H1 (cell line): Measurements from ENCODE around the gene C6orf62. TPM values are rescaled to one million over a fixed set of nuclear protein-coding genes. Genes with fewer than 3 reads are reported as not detected.

Source experiments
- ATF3 ChIP-seq: IDR thresholded peaks from 2 replicates; pipeline ENCODE4 v1.6.1; 2011; ENCODE audit warnings: low read depth, mild to moderate bottlenecking, low read length; ENCODE audit not compliant: insufficient read depth
- BRCA1 ChIP-seq: IDR thresholded peaks from 2 replicates; pipeline ENCODE4 v1.6.1; 2012; ENCODE audit warnings: low read depth, low read length, improper control_type of control experiment
- CBX8 ChIP-seq: fragments of 300-800, 300-1000 bp; sonication (generic); IDR thresholded peaks from 2 replicates; pipeline ENCODE4 v1.7.1; 2016; ENCODE audit warnings: low read depth, low read length, borderline replicate concordance
- KDM5A ChIP-seq: fragments of 200-600 bp; IDR thresholded peaks from 2 replicates; pipeline ENCODE4 v1.7.1; 2012; ENCODE audit warnings: mild to moderate bottlenecking, low read length, inconsistent platforms, mixed read lengths
- polyA plus RNA-seq, 7 experiments: library from polyadenylated mRNA; depleted of rRNA in 3 of 7; stranded (reverse) in 5 of 7; unstranded in 2 of 7; fragments of >200 nt in 5 of 7; fragments of 200-250 nt in 2 of 7; gene quantifications; 1 replicate in 5 of 7; 2 replicates in 1 of 7; 4 replicates in 1 of 7; pipeline versions ENCODE4 v1.2.1 to v1.2.3, GENCODE V29; 2011 to 2013; ENCODE audit warnings: missing spikeins in 2 of 7, mixed read lengths in 2 of 7
- total RNA-seq: library from RNA; stranded (reverse); fragmentation: NEBNext Ultra II Directional; extraction: Animal tissue kit (Norgen Biotek cat#: 25700); gene quantifications from 2 replicates; pipeline ENCODE4 v1.2.1, GENCODE V29; 2021
- TF ChIP-seq, protein P1 (sequence below): fragments of 300-600 bp; sonication (generic); IDR thresholded peaks from 2 replicates; pipeline ENCODE4 v1.7.1; 2012; ENCODE audit warnings: low read length, moderate library complexity, mild to moderate bottlenecking, inconsistent platforms; ENCODE audit not compliant: insufficient replicate concordance

The C6orf62 gene
- total and polyA plus RNA-seq, 2 of the 8 experiments (the other 6 are each of a cell fraction or from before 2014, with no cell fraction given): 25.6 to 101 TPM

GRCh38 chr6:24718449-24719124, 367 bp downstream of the C6orf62 start (continued):
- no peak for TF ChIP-seq BRCA1
- no peak for TF ChIP-seq KDM5A
- no peak for TF ChIP-seq ATF3
- TF ChIP-seq, protein P1, sequence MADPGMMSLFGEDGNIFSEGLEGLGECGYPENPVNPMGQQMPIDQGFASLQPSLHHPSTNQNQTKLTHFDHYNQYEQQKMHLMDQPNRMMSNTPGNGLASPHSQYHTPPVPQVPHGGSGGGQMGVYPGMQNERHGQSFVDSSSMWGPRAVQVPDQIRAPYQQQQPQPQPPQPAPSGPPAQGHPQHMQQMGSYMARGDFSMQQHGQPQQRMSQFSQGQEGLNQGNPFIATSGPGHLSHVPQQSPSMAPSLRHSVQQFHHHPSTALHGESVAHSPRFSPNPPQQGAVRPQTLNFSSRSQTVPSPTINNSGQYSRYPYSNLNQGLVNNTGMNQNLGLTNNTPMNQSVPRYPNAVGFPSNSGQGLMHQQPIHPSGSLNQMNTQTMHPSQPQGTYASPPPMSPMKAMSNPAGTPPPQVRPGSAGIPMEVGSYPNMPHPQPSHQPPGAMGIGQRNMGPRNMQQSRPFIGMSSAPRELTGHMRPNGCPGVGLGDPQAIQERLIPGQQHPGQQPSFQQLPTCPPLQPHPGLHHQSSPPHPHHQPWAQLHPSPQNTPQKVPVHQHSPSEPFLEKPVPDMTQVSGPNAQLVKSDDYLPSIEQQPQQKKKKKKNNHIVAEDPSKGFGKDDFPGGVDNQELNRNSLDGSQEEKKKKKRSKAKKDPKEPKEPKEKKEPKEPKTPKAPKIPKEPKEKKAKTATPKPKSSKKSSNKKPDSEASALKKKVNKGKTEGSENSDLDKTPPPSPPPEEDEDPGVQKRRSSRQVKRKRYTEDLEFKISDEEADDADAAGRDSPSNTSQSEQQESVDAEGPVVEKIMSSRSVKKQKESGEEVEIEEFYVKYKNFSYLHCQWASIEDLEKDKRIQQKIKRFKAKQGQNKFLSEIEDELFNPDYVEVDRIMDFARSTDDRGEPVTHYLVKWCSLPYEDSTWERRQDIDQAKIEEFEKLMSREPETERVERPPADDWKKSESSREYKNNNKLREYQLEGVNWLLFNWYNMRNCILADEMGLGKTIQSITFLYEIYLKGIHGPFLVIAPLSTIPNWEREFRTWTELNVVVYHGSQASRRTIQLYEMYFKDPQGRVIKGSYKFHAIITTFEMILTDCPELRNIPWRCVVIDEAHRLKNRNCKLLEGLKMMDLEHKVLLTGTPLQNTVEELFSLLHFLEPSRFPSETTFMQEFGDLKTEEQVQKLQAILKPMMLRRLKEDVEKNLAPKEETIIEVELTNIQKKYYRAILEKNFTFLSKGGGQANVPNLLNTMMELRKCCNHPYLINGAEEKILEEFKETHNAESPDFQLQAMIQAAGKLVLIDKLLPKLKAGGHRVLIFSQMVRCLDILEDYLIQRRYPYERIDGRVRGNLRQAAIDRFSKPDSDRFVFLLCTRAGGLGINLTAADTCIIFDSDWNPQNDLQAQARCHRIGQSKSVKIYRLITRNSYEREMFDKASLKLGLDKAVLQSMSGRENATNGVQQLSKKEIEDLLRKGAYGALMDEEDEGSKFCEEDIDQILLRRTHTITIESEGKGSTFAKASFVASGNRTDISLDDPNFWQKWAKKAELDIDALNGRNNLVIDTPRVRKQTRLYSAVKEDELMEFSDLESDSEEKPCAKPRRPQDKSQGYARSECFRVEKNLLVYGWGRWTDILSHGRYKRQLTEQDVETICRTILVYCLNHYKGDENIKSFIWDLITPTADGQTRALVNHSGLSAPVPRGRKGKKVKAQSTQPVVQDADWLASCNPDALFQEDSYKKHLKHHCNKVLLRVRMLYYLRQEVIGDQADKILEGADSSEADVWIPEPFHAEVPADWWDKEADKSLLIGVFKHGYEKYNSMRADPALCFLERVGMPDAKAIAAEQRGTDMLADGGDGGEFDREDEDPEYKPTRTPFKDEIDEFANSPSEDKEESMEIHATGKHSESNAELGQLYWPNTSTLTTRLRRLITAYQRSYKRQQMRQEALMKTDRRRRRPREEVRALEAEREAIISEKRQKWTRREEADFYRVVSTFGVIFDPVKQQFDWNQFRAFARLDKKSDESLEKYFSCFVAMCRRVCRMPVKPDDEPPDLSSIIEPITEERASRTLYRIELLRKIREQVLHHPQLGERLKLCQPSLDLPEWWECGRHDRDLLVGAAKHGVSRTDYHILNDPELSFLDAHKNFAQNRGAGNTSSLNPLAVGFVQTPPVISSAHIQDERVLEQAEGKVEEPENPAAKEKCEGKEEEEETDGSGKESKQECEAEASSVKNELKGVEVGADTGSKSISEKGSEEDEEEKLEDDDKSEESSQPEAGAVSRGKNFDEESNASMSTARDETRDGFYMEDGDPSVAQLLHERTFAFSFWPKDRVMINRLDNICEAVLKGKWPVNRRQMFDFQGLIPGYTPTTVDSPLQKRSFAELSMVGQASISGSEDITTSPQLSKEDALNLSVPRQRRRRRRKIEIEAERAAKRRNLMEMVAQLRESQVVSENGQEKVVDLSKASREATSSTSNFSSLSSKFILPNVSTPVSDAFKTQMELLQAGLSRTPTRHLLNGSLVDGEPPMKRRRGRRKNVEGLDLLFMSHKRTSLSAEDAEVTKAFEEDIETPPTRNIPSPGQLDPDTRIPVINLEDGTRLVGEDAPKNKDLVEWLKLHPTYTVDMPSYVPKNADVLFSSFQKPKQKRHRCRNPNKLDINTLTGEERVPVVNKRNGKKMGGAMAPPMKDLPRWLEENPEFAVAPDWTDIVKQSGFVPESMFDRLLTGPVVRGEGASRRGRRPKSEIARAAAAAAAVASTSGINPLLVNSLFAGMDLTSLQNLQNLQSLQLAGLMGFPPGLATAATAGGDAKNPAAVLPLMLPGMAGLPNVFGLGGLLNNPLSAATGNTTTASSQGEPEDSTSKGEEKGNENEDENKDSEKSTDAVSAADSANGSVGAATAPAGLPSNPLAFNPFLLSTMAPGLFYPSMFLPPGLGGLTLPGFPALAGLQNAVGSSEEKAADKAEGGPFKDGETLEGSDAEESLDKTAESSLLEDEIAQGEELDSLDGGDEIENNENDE: no peak
- TF ChIP-seq CBX8: no peak
